Airway epithelial cell (primary cell): ENCODE results near the gene CAD. TPM values are rescaled to one million over a fixed set of nuclear protein-coding genes. Genes with fewer than 3 reads are reported as not detected.

Experiments
- total RNA-seq: library from RNA; depleted of rRNA; stranded (reverse); fragments of >200 nt; gene quantifications from 2 replicates; pipeline ENCODE4 v1.2.3, GENCODE V29; 2015

The CAD gene
- 43.7 and 51.4 TPM in 2 replicates for total RNA-seq

DNA sequence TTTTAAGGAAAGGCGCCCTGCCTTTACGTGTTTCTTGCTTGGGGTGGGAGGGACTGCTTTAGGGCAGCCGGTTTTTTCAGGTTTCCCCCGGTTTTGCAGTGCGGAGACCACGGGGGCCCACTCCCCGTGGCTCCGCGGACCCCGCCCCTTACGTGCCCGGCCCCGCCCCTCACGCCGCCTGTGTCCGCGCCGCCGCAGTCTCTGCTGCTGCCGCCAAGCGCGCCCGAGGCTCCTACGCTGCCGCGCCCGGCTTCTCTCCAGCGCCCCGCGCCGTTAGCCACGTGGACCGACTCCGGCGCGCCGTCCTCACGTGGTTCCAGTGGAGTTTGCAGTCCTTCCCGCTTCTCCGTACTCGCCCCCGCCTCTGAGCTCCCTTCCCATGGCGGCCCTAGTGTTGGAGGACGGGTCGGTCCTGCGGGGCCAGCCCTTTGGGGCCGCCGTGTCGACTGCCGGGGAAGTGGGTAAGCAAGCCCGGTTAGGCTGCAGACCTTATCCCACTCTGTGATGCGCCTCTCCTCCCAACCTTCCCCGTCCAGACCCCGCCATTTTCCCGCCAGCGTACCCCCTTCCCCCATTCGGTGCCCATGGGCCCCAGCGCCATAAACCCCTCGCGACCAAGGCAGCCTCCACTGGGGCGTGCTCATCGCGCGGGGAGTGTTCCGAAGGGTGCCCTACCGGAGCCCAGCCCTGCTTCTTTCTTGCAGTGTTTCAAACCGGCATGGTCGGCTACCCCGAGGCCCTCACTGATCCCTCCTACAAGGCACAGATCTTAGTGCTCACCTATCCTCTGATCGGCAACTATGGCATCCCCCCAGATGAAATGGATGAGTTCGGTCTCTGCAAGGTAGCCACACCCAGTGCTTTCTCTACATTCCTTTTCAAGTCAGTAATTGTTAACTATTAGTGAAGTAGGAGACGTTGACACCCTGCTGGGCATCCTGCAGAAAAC, at the start of gene CAD:
CAD (plus strand) TSS at position 197 of the 949 bp plus-strand sequence; CDS start at position 380, 183 bp downstream.

DNA sequence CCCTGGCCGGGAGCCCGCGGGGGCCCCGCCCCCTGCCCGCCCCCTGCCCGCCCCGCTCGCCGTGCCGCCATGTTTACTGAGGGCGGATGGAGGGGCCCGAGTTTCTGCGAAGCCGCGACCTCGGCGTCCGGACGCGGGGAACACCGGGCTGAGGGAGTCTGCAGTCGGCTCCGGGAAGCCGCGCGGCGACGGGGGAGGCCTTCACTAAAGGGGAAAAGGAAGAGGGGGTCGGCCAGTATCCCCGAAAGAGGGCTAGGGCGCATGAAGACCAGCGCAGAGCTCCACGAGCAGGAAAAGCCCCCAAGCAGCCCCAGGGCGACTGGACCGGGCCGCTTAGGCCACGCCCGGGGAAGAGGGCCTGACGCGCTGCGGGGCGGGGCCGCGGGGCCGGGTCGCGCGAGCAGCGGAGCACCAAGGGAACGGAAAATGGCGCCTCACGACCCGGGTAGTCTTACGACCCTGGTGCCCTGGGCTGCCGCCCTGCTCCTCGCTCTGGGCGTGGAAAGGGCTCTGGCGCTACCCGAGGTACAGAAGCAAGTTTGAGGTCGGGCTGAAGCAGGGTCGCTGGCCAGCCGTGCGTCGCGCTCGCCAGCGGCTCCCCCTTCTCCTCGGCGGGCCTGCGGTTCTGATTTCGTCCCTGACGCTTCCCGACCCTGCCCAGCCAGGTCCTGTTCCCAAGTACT, 5.1 kb upstream of the CAD start, which contains the start of the genes ATRAID and SLC5A6:
ATRAID (plus strand) TSS at position 99 of the 683 bp plus-strand sequence; CDS start at position 427, 328 bp downstream.
SLC5A6 (minus strand) TSS at position 326 of the 683 bp plus-strand sequence. CDS start 4,618 bp downstream, outside the sequence.

DNA sequence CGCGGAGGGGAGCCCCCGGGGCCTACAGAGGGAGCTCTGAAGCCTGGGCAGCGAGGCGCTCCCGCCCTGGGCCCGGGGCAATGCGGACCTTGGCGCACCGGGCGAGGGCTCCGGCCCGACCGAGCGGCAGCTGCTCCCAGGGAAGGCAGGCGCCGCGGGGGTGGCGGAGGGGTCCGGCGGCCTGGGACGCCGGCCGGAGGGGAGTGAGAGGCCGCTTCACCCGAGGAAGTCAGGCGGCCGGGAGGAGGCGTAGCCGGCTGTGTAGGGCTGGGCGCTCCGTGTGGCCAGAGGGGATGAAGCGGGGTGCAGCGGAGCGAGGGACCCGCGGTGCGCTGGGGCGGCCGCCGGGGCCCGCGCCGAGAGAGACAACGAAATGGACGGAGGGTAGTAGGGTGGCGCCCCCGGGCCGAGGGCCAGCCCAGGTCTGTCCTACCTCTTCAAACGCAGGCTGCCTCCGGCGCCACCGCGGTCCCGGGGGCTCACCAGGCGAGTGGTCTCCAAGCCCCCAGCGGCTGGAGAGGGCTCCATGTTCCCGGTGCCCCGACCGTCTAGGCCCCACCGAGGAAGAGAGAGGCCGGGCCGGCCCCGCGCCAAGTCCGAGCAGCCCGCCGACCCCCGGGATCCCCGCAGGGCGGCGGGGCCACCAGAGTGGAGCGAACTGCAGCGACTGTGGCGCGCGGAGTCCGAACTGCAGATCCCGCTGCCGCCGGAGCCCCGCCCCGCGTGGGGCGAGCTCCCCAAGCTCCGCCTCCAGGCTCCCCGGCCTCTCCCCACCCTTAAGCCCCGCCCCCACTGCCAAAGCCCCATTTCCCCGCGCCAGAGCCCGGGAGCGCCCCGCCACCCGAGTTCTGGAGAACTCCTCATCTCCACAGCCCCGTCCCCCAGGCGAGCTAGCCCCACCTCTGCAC, 45.5 kb downstream of the CAD start, which contains the start of gene SLC30A3:
SLC30A3 (minus strand) TSS at position 669 of the 908 bp plus-strand sequence; CDS start at position 528, 141 bp downstream.

DNA sequence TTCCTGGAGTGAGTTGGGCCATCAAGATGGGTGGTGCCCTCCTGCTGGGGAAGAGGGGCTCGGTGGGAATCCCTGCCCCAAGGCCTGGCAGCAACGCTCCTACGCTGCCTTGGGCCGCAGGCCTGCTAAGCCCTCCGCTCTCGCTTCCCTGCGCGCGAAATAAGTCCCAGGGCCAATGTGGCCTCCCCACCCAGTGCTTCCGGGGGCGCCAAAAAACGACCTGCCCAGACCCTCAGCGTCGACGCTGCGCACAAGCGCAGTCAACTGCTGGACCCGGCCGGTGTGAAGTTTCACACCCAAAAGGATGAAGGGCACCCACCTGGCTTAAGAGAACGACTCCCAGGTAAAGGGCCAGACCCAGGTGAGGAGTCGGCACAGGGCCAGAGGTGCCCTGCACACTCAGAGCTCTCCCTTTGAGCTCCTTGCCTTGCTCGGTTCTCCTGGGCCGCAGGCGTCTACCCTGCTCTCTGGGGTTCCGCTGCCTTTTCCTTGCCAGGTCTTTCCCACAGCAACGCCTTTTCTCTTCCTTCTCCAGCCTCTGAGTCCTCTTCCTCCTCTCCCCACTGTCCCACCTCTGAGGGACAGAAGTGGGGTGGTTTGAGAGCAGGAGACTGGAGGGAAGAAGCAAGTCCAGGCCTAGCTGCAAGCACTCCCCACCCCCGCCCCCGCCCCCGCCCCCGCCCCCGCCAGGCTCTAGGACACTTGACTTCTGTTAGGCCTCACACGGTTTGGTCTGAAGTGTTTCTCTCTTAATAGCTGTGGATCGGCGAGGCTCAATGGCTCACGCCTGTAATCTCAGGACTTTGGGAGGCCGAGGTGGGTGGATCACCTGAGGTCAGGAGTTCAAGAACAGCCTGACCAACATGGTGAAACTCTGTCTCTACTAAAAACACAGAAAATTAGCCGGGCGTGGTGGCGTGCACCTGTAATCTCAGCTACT, 58.3 kb downstream of the CAD start, which contains the start of gene DNAJC5G:
DNAJC5G (plus strand) TSS at position 223 of the 940 bp plus-strand sequence. CDS start 1,296 bp downstream, outside the sequence.

DNA sequence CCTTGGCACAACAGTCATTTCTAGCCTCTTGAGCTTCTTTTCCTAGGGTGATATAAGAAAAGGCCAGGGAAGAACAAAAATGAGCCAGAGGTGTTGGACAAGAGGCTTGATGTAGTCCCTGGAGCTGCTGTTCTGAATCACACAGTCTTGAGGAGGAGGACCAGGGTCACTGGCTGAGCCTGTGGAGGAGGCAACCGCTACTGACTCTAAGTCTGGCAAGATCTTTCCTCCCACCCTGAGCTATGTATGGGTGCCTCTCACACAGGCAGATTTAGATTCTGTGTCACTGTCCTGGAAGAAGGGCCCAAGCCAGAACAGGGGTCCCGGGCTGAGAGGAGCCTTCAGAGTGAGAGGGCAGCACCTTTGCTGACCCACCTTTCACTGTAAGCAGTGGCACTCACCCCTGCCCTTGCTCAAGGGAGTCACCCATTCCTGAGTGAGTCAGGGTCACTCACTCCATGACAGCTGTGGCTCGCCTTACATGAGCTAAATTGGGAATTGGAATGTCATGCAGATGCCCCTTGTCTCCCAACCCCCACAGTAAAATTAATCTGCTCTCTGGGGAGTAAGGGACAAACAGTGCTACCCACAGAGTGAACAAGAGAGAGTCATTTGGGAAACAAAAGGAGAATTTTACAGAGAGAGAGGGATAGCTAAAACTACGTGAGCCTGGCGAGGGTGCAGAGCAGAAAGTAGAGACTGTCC, 64.8 kb downstream of the CAD start, which contains the start of gene TRIM54:
TRIM54 (plus strand) TSS at position 575 of the 705 bp plus-strand sequence. CDS start 303 bp downstream, outside the sequence.

Other genes starting within 250 kb of the CAD start
- gene MAPRE3, start 246.7 kb upstream of the CAD start, total RNA-seq: 3.9 and 5.8 TPM in 2 replicates
- gene TMEM214, start 184.4 kb upstream of the CAD start, total RNA-seq: 22.2 and 28.2 TPM in 2 replicates
- 19.3 and 23.4 TPM in 2 replicates for gene AGBL5, start 165.7 kb upstream of the CAD start, total RNA-seq
- gene OST4, start 145.7 kb upstream of the CAD start, total RNA-seq: 257 and 386 TPM in 2 replicates
- gene EMILIN1, start 138.8 kb upstream of the CAD start, total RNA-seq: 5.8 and 6.1 TPM in 2 replicates
- 2.2 and 4.6 TPM in 2 replicates for gene KHK, start 130.6 kb upstream of the CAD start, total RNA-seq
- 0.70 and 3.2 TPM in 2 replicates for gene CGREF1, start 98.2 kb upstream of the CAD start, total RNA-seq
- not detected in 2 replicates for gene ABHD1, start 93.6 kb upstream of the CAD start, total RNA-seq
- 59.9 and 68.1 TPM in 2 replicates for gene PREB, start 82.7 kb upstream of the CAD start, total RNA-seq
- not detected in 2 replicates for gene PRR30, start 78.0 kb upstream of the CAD start, total RNA-seq
- gene TCF23, start 68.4 kb upstream of the CAD start, total RNA-seq: not detected in 2 replicates
- 120 and 148 TPM in 2 replicates for gene ATRAID, start 5.3 kb upstream of the CAD start, total RNA-seq
- 29.6 and 40.1 TPM in 2 replicates for gene SLC5A6, start 5.1 kb upstream of the CAD start, total RNA-seq
- gene SLC30A3, start 45.7 kb downstream of the CAD start, total RNA-seq: not detected in 2 replicates
- not detected in 2 replicates for gene DNAJC5G, start 58.1 kb downstream of the CAD start, total RNA-seq
- not detected in 2 replicates for gene TRIM54, start 65.1 kb downstream of the CAD start, total RNA-seq
- 0.49 and 1.7 TPM in 2 replicates for gene UCN, start 91.1 kb downstream of the CAD start, total RNA-seq
- 73.2 and 88.3 TPM in 2 replicates for gene MPV17, start 105.7 kb downstream of the CAD start, total RNA-seq
- 38.6 and 48.0 TPM in 2 replicates for gene GTF3C2, start 139.4 kb downstream of the CAD start, total RNA-seq
- 35.3 and 37.6 TPM in 2 replicates for gene EIF2B4, start 153.0 kb downstream of the CAD start, total RNA-seq
- gene SNX17, start 153.2 kb downstream of the CAD start, total RNA-seq: 86.1 and 106 TPM in 2 replicates
- gene ZNF513, start 163.4 kb downstream of the CAD start, total RNA-seq: 9.1 and 11.0 TPM in 2 replicates
- gene PPM1G, start 192.2 kb downstream of the CAD start, total RNA-seq: 114 and 115 TPM in 2 replicates
- gene NRBP1, start 211.3 kb downstream of the CAD start, total RNA-seq: 64.1 and 83.3 TPM in 2 replicates
- 44.1 and 86.7 TPM in 2 replicates for gene KRTCAP3, start 225.0 kb downstream of the CAD start, total RNA-seq